BLaER1 treated with 17β-estradiol and CSF1 and Interleukin-3, amounts not matched to agents 10 nM and 100 nM (cell line): ENCODE results near the gene L3MBTL4.

Experiments used
- H3K27ac ChIP-seq, 11 experiments: shearing (Covaris generic); formaldehyde crosslinking; 2 replicates each; pipeline ENCODE4 v1.8.1; 2022
- H3K27me3 ChIP-seq, 11 experiments: shearing (Covaris generic); formaldehyde crosslinking; 2 replicates each; pipeline ENCODE4 v1.8.1; 2022
- H3K36me3 ChIP-seq, 11 experiments: shearing (Covaris generic); formaldehyde crosslinking; 2 replicates each; pipeline ENCODE4 v1.8.1; 2022
- H3K4me1 ChIP-seq, 10 experiments: shearing (Covaris generic); formaldehyde crosslinking; 2 replicates each; pipeline ENCODE4 v1.8.1; 2022
- H3K4me2 ChIP-seq, 11 experiments: shearing (Covaris generic); formaldehyde crosslinking; 2 replicates each; pipeline ENCODE4 v1.8.1; 2022
- H3K4me3 ChIP-seq, 10 experiments: shearing (Covaris generic); formaldehyde crosslinking; 2 replicates each; pipeline ENCODE4 v1.8.1; 2022
- H3K9ac ChIP-seq, 11 experiments: shearing (Covaris generic); formaldehyde crosslinking; 2 replicates each; pipeline ENCODE4 v1.8.1; 2022
- H3K9me3 ChIP-seq, 11 experiments: shearing (Covaris generic); formaldehyde crosslinking; replicated peaks in 1 of 11; 2 replicates each; pipeline ENCODE4 v1.8.1; 2022
- H4K20me1 ChIP-seq, 11 experiments: shearing (Covaris generic); formaldehyde crosslinking; 2 replicates each; pipeline ENCODE4 v1.8.1; 2022
- Cebpa-rat ChIP-seq, 11 experiments: shearing (Covaris generic); IDR thresholded peaks; 2 replicates each; pipeline ENCODE4 v1.8.1; 2022

The L3MBTL4 gene

GRCh38 chr18:6024745-6025248, 389.9 kb downstream of the L3MBTL4 start:
- Histone ChIP-seq H3K4me1 (peaks cover 20 to 26% (median 23%) of the 10 kb centered on the region in 10 experiments), H3K36me3 (no peaks in the 10 kb centered on the region), H3K9me3 (0 out of 22 replicates have a peak, but pooled peaks cover 0 to 5% (median 0%) of the 10 kb centered on the region in 11 experiments), H3K4me3 (no peak overlapping the region), H3K27me3 (peaks cover 0 to 26% (median 0%) of the 10 kb centered on the region in 11 experiments; a peak in 3 of 22 replicates), H4K20me1 (no peaks in the 10 kb centered on the region), H3K4me2 (no peak overlapping the region), H3K27ac (no peak overlapping the region), H3K9ac (no peak overlapping the region)
- TF ChIP-seq Cebpa-rat (IDR thresholded peaks at IDR 0.05) = no peak

- Histone ChIP-seq H3K27me3 (peaks cover 0 to 32% (median 0%) of the 10 kb centered on the region in 11 experiments; a peak in 3 of 22 replicates), H4K20me1 (no peaks in the 10 kb centered on the region), H3K4me2 (no peak overlapping the region), H3K27ac (no peak overlapping the region), H3K4me1 (peaks cover 20 to 26% (median 23%) of the 10 kb centered on the region in 10 experiments), H3K9ac (no peak overlapping the region), H3K4me3 (no peak overlapping the region), H3K9me3 (0 out of 22 replicates have a peak, but pooled peaks cover 0 to 5% (median 0%) of the 10 kb centered on the region in 11 experiments), H3K36me3 (no peaks in the 10 kb centered on the region)
- no peak for TF ChIP-seq Cebpa-rat (IDR thresholded peaks at IDR 0.05)
Measured at GRCh38 chr18:6023551-6023950, 391.2 kb downstream of the L3MBTL4 start.

GRCh38 chr18:6022845-6023244, 391.9 kb downstream of the L3MBTL4 start:
- Histone ChIP-seq H3K4me2 (peak overlapping the region; percentile 10 to 70 (median 56); a peak in 20 of 22 replicates), H3K4me3 (no peak overlapping the region), H3K4me1 (peaks cover 20 to 26% (median 23%) of the 10 kb centered on the region in 10 experiments), H3K27me3 (peaks cover 0 to 35% (median 0%) of the 10 kb centered on the region in 11 experiments; a peak in 3 of 22 replicates), H4K20me1 (no peaks in the 10 kb centered on the region), H3K9me3 (no peaks in the 10 kb centered on the region), H3K9ac (no peak overlapping the region), H3K36me3 (no peaks in the 10 kb centered on the region), H3K27ac (peak overlapping the region in 2 of 11 experiments; percentile 12 to 28; a peak in 2 of 22 replicates)
- TF ChIP-seq Cebpa-rat (IDR thresholded peaks at IDR 0.05) = no peak

- Histone ChIP-seq H3K9me3 (no peaks in the 10 kb centered on the region), H3K27ac (peak overlapping the region in 5 of 11 experiments; percentile 19 to 61 (median 43); a peak in 7 of 22 replicates), H4K20me1 (no peaks in the 10 kb centered on the region), H3K4me2 (peak overlapping the region; percentile 40 to 70 (median 57)), H3K4me3 (no peak overlapping the region), H3K36me3 (no peaks in the 10 kb centered on the region), H3K4me1 (peaks cover 20 to 26% (median 23%) of the 10 kb centered on the region in 10 experiments), H3K9ac (peak overlapping the region in 1 of 11 experiments; percentile 45; a peak in 1 of 22 replicates), H3K27me3 (peaks cover 0 to 35% (median 0%) of the 10 kb centered on the region in 11 experiments; a peak in 3 of 22 replicates)
- TF ChIP-seq Cebpa-rat (IDR thresholded peaks at IDR 0.05) = no peak
Measured at GRCh38 chr18:6022074-6022444, 392.7 kb downstream of the L3MBTL4 start.

- Histone ChIP-seq H3K27me3 (peaks cover 0 to 35% (median 0%) of the 10 kb centered on the region in 11 experiments; a peak in 3 of 22 replicates), H3K9me3 (no peaks in the 10 kb centered on the region), H3K36me3 (no peaks in the 10 kb centered on the region), H3K4me3 (no peak overlapping the region), H3K4me2 (peak overlapping the region; percentile 40 to 70 (median 57)), H4K20me1 (no peaks in the 10 kb centered on the region), H3K4me1 (peaks cover 20 to 26% (median 23%) of the 10 kb centered on the region in 10 experiments), H3K9ac (peak overlapping the region in 1 of 11 experiments; percentile 45; a peak in 2 of 22 replicates), H3K27ac (peak overlapping the region in 6 of 11 experiments; percentile 19 to 61 (median 40); a peak in 7 of 22 replicates)
- no peak for TF ChIP-seq Cebpa-rat (IDR thresholded peaks at IDR 0.05)
Measured at GRCh38 chr18:6021306-6022073, 393.2 kb downstream of the L3MBTL4 start.

- Histone ChIP-seq H3K36me3 (no peaks in the 10 kb centered on the region), H3K4me1 (peaks cover 20 to 26% (median 23%) of the 10 kb centered on the region in 10 experiments), H3K27ac (no peak overlapping the region), H4K20me1 (no peaks in the 10 kb centered on the region), H3K4me2 (no peak overlapping the region), H3K4me3 (no peak overlapping the region), H3K9ac (no peak overlapping the region), H3K9me3 (no peaks in the 10 kb centered on the region), H3K27me3 (peaks cover 0 to 34% (median 0%) of the 10 kb centered on the region in 11 experiments; a peak in 3 of 22 replicates)
- TF ChIP-seq Cebpa-rat (IDR thresholded peaks at IDR 0.05) = no peak
Measured at GRCh38 chr18:6018671-6019070, 396.0 kb downstream of the L3MBTL4 start.

GRCh38 chr18:6017171-6017570, 397.5 kb downstream of the L3MBTL4 start:
- Histone ChIP-seq H3K4me3 (no peak overlapping the region), H3K27me3 (peaks cover 0 to 24% (median 0%) of the 10 kb centered on the region in 11 experiments; a peak in 3 of 22 replicates), H4K20me1 (no peaks in the 10 kb centered on the region), H3K27ac (no peak overlapping the region), H3K9me3 (no peaks in the 10 kb centered on the region), H3K36me3 (no peaks in the 10 kb centered on the region), H3K9ac (no peak overlapping the region), H3K4me2 (no peak overlapping the region), H3K4me1 (peaks cover 12 to 15% (median 13%) of the 10 kb centered on the region in 10 experiments)
- TF ChIP-seq Cebpa-rat (IDR thresholded peaks at IDR 0.05) = no peak

GRCh38 chr18:6015364-6015763, 399.3 kb downstream of the L3MBTL4 start:
- TF ChIP-seq Cebpa-rat (IDR thresholded peaks at IDR 0.05) = no peak

GRCh38 chr18:6013171-6013810, 401.4 kb downstream of the L3MBTL4 start:
- H3K9ac ChIP-seq = no peak overlapping the region
- H3K4me2 ChIP-seq = no peak overlapping the region
- peaks cover 0 to 1% (median 0%) of the 10 kb centered on the region in 11 experiments; a peak in 1 of 22 replicates for H3K27me3 ChIP-seq
- no peaks in the 10 kb centered on the region for H3K4me1 ChIP-seq
- H4K20me1 ChIP-seq = no peaks in the 10 kb centered on the region
- TF ChIP-seq Cebpa-rat (IDR thresholded peaks at IDR 0.05) = no peak
- H3K27ac ChIP-seq = no peak overlapping the region
- H3K36me3 ChIP-seq = no peaks in the 10 kb centered on the region
- H3K9me3 ChIP-seq = no peaks in the 10 kb centered on the region
- H3K4me3 ChIP-seq = no peak overlapping the region

More at GRCh38 chr18:6015364-6015763, 399.3 kb downstream of the L3MBTL4 start:
- Histone ChIP-seq H3K9me3 (no peaks in the 10 kb centered on the region), H3K27ac (no peak overlapping the region), H3K4me2 (no peak overlapping the region), H3K36me3 (no peaks in the 10 kb centered on the region), H3K27me3 (peaks cover 0 to 15% (median 0%) of the 10 kb centered on the region in 11 experiments; a peak in 2 of 22 replicates), H3K9ac (no peak overlapping the region), H3K4me1 (no peaks in the 10 kb centered on the region), H3K4me3 (no peak overlapping the region), H4K20me1 (no peaks in the 10 kb centered on the region)
